Measurements from ENCODE around the gene SCD5. TPM values are rescaled to one million over a fixed set of nuclear protein-coding genes. Genes with fewer than 3 reads are reported as not detected.

Gene SCD5
- total RNA-seq, 1 donor = 18.0 TPM

- no peak for DNase-seq (ENCODE audit: low read depth)
- no peak for TF ChIP-seq CTCF (IDR thresholded peaks at IDR 0.05; ENCODE audit: insufficient read depth, low read length)
- H3K4me3 ChIP-seq (ENCODE audit: low read depth, low read length) = no peak overlapping the region
Observed at GRCh38 chr4:82644734-82645126, 153.9 kb downstream of the SCD5 start.

GRCh38 chr4:82643994-82644733, 154.4 kb downstream of the SCD5 start:
- no peak overlapping the region for H3K4me3 ChIP-seq (ENCODE audit: low read depth, low read length)
- DNase-seq (ENCODE audit: low read depth) = peak; percentile 29
- TF ChIP-seq CTCF (IDR thresholded peaks at IDR 0.05; ENCODE audit: insufficient read depth, low read length) = no peak

- no peak for TF ChIP-seq CTCF (IDR thresholded peaks at IDR 0.05; ENCODE audit: insufficient read depth, low read length)
- no peak overlapping the region for H3K4me3 ChIP-seq (ENCODE audit: low read depth, low read length)
- no peak for DNase-seq (ENCODE audit: low read depth)
Observed at GRCh38 chr4:82642331-82642730, 156.3 kb downstream of the SCD5 start.

- no peak for TF ChIP-seq CTCF (IDR thresholded peaks at IDR 0.05; ENCODE audit: insufficient read depth, low read length)
- H3K4me3 ChIP-seq (ENCODE audit: low read depth, low read length) = no peak overlapping the region
- DNase-seq (ENCODE audit: low read depth) = no peak
Observed at GRCh38 chr4:82640540-82640939, 158.1 kb downstream of the SCD5 start.

- TF ChIP-seq CTCF (IDR thresholded peaks at IDR 0.05; ENCODE audit: insufficient read depth, low read length) = no peak
- DNase-seq (ENCODE audit: low read depth) = peak; percentile 7
- no peak overlapping the region for H3K4me3 ChIP-seq (ENCODE audit: low read depth, low read length)
Observed at GRCh38 chr4:82639971-82640370, 158.6 kb downstream of the SCD5 start.

- DNase-seq (ENCODE audit: low read depth) = no peak
- no peak for TF ChIP-seq CTCF (IDR thresholded peaks at IDR 0.05; ENCODE audit: insufficient read depth, low read length)
- no peak overlapping the region for H3K4me3 ChIP-seq (ENCODE audit: low read depth, low read length)
Observed at GRCh38 chr4:82638479-82638878, 160.1 kb downstream of the SCD5 start.

GRCh38 chr4:82630079-82630478, 168.5 kb downstream of the SCD5 start:
- H3K4me3 ChIP-seq (ENCODE audit: low read depth, low read length) = no peak overlapping the region
- no peak for DNase-seq (ENCODE audit: low read depth)
- TF ChIP-seq CTCF (IDR thresholded peaks at IDR 0.05; ENCODE audit: insufficient read depth, low read length) = no peak
